OCI-LY7 (cell line): Measurements from ENCODE around the gene SH3PXD2A. TPM values are rescaled to one million over a fixed set of nuclear protein-coding genes. Genes with fewer than 3 reads are reported as not detected.

Experiments used
- BruUV-seq: library from RNA; stranded (reverse); fragments of 400-500 nt; replicated peaks from 2 replicates; lab custom pipeline; 2021; lab: Mats Ljungman, UMichigan
- CTCF ChIA-PET: fragments of 300-600 bp; sonication (Branson Sonifier 250); formaldehyde crosslinking; loops from one replicate; lab custom pipeline; 2022; ENCODE audit warnings: antibody characterized with exemption; ENCODE audit not compliant: unreplicated experiment; lab: Charles Lee
- POLR2A ChIA-PET: fragments of 300-600 bp; sonication (Branson Sonifier 250); formaldehyde crosslinking; loops from one replicate; lab custom pipeline; 2022; ENCODE audit warnings: antibody characterized with exemption; lab: Charles Lee
- DNase-seq: peaks from one replicate; pipeline ENCODE4 v3.0.0-alpha.2; 2015; ENCODE audit warnings: low spot score
- H2AFZ ChIP-seq: fragments of 200-600 bp; sonication (generic), shearing (Covaris generic); 2 replicates; pipeline ENCODE4 v1.6.1; 2014; ENCODE audit warnings: mild to moderate bottlenecking, antibody characterized with exemption, low read length, moderate library complexity
- H3K27ac ChIP-seq: fragments of 200-600 bp; sonication (generic); 2 replicates; pipeline ENCODE4 v1.5.1; 2014; ENCODE audit warnings: mixed run types, low read depth, mild to moderate bottlenecking, moderate library complexity, low read length, inconsistent platforms; ENCODE audit not compliant: poor library complexity, severe bottlenecking
- H3K36me3 ChIP-seq: fragments of 200-600 bp; sonication (generic); 2 replicates; pipeline ENCODE4 v1.6.1; 2014; ENCODE audit warnings: mild to moderate bottlenecking, antibody characterized with exemption, low read length, moderate library complexity, mixed read lengths; ENCODE audit not compliant: insufficient read depth
- H3K4me1 ChIP-seq: fragments of 200-600 bp; sonication (generic); 2 replicates; pipeline ENCODE4 v1.5.1; 2014; ENCODE audit warnings: mild to moderate bottlenecking, low read length; ENCODE audit not compliant: insufficient read depth, poor library complexity, severe bottlenecking
- H3K4me2 ChIP-seq: fragments of 200-600 bp; sonication (generic); 2 replicates; pipeline ENCODE4 v1.6.1; 2014; ENCODE audit warnings: mild to moderate bottlenecking, low read length
- H3K4me3 ChIP-seq: fragments of 200-600 bp; sonication (generic); 2 replicates; pipeline ENCODE4 v1.5.1; 2014; ENCODE audit warnings: mild to moderate bottlenecking, low read depth, low read length; ENCODE audit not compliant: poor library complexity, severe bottlenecking
- H3K79me2 ChIP-seq: fragments of 200-600 bp; sonication (generic); 2 replicates; pipeline ENCODE4 v1.6.1; 2016; ENCODE audit warnings: low read depth, mild to moderate bottlenecking, low read length, moderate library complexity, mixed read lengths; ENCODE audit not compliant: insufficient read depth
- H3K9me2 ChIP-seq: fragments of 200-600 bp; sonication (generic); 2 replicates; pipeline ENCODE4 v1.6.1; 2016; ENCODE audit warnings: mild to moderate bottlenecking, low read length, mixed read lengths; ENCODE audit not compliant: insufficient read depth
- H3K9me3 ChIP-seq: fragments of 200-600 bp; sonication (generic); 2 replicates; pipeline ENCODE4 v1.6.1; 2014; ENCODE audit warnings: mild to moderate bottlenecking, mixed run types, low read length, mixed read lengths
- H4K20me1 ChIP-seq: fragments of 200-600 bp; sonication (generic); 2 replicates; pipeline ENCODE4 v1.6.1; 2014; ENCODE audit warnings: mild to moderate bottlenecking, antibody characterized with exemption, low read length, moderate library complexity, mixed read lengths; ENCODE audit not compliant: insufficient read depth
- CTCF ChIP-seq: fragments of 200-600 bp; sonication (generic); conservative IDR thresholded peaks from 2 replicates; pipeline ENCODE4 v1.5.1; 2014; ENCODE audit warnings: mild to moderate bottlenecking, antibody characterized with exemption, low read length, moderate library complexity, mixed read lengths
- EZH2phosphoT487 ChIP-seq: fragments of 200-600 bp; sonication (generic); IDR thresholded peaks from 2 replicates; pipeline ENCODE4 v1.6.1; 2018; ENCODE audit warnings: low read depth, borderline replicate concordance, mild to moderate bottlenecking, mixed run types, antibody characterized with exemption, low read length, moderate library complexity, mixed read lengths
- intact Hi-C: fragments of 100-400 bp; cut with micrococcal nuclease; formaldehyde crosslinking; loops from one replicate; pipeline ENCODE4 v1.10.0; 2022; ENCODE audit not compliant: unreplicated experiment
- total RNA-seq, 2 experiments: library from RNA; depleted of rRNA in 1 of 2; stranded (reverse); fragments of >200 nt in 1 of 2; shearing (Covaris generic) in 1 of 2; gene quantifications; 2 replicates each; pipeline ENCODE4 v1.2.3, GENCODE V29; 2014 to 2022

SH3PXD2A gene
- total RNA-seq, 2 experiments from 2014 or later, result 0.85 to 5.9 TPM

DNA sequence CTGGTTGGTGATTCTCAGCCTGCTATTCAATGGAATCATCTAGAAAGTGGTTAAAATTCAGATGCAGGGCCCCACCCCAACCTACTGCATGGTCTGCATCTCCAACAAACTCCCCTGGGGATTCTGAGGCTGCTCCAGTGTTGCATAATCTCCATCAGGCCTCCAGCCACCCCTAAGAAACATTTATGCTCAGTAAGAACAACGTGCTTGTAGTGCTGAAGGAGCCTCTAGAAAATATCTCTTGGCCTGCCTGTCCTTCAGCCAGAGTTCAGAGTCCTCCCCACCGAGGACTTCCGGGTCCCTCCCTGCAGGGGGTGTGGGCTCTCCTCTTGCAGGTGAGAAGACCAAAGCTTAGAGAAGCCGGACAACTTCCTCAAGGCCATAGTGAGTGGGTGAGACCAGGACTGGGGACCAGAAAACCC, 159.8 kb downstream of the SH3PXD2A start:
- Histone ChIP-seq H3K4me3 (no peak overlapping the region), H3K9me3 (no peaks in the 10 kb centered on the region), H3K4me1 (peaks cover 51% of the 10 kb centered on the region), H2AFZ (peak overlapping the region; percentile 92), H3K36me3 (no peaks in the 10 kb centered on the region), H4K20me1 (no peaks in the 10 kb centered on the region), H3K4me2 (peak overlapping the region; percentile 25; the same call in 1 of the 2 replicates), H3K79me2 (no peaks in the 10 kb centered on the region), H3K27ac (no peak overlapping the region), H3K9me2 (no peaks in the 10 kb centered on the region)
- intact Hi-C loops, result no loop called here
- DNase-seq, result peak; percentile 58
- BruUV-seq, result no TSS peak
- TF ChIP-seq CTCF, result no peak
- no peak for TF ChIP-seq EZH2phosphoT487
- ChIA-PET CTCF (no interaction called here), POLR2A (interaction anchor here (2.7 kb wide), 1 partner anchor 9 kb away, joined by 7 read pairs; no protein-coding TSS in a partner anchor)

- peaks cover 51% of the 10 kb centered on the region for H3K4me1 ChIP-seq
- intact Hi-C loops, result no loop called here
- no peaks in the 10 kb centered on the region for H4K20me1 ChIP-seq
- H3K9me2 ChIP-seq, result no peaks in the 10 kb centered on the region
- peak overlapping the region; percentile 69 for H3K4me3 ChIP-seq
- no peak overlapping the region for H3K27ac ChIP-seq
- H3K9me3 ChIP-seq, result no peaks in the 10 kb centered on the region
- peak overlapping the region; percentile 77 for H3K4me2 ChIP-seq
- ChIA-PET CTCF (interaction anchor here (0.6 kb wide), 1 partner anchor 158 kb away, joined by 3 read pairs; no protein-coding TSS in a partner anchor), POLR2A (interaction anchor here (0.5 to 0.6 kb wide), 3 partner anchors 73 to 1641 kb away, joined by 3 to 4 read pairs (median 3); no protein-coding TSS in a partner anchor)
- H3K36me3 ChIP-seq, result no peaks in the 10 kb centered on the region
- peak overlapping the region; percentile 72; the same call in 1 of the 2 replicates for H2AFZ ChIP-seq
- DNase-seq, result no peak
- TF ChIP-seq EZH2phosphoT487, result no peak
- BruUV-seq, result no TSS peak
- no peaks in the 10 kb centered on the region for H3K79me2 ChIP-seq
Observed at GRCh38 chr10:103693812-103694205, 161.6 kb downstream of the SH3PXD2A start.

- Histone ChIP-seq H3K9me2 (no peaks in the 10 kb centered on the region), H2AFZ (peak overlapping the region; percentile 78; the same call in 1 of the 2 replicates), H4K20me1 (no peaks in the 10 kb centered on the region), H3K4me1 (peaks cover 51% of the 10 kb centered on the region), H3K4me3 (peak overlapping the region; percentile 69), H3K27ac (peak overlapping the region; percentile 24), H3K9me3 (no peaks in the 10 kb centered on the region), H3K36me3 (no peaks in the 10 kb centered on the region), H3K79me2 (no peaks in the 10 kb centered on the region), H3K4me2 (peak overlapping the region; percentile 87)
- intact Hi-C loops, result no loop called here
- peak; percentile 60 for DNase-seq
- 0 out of 2 replicates have a peak, but pooled peaks have one; percentile 18 for TF ChIP-seq CTCF
- TF ChIP-seq EZH2phosphoT487, result no peak
- CTCF ChIA-PET, result interaction anchor here (0.6 kb wide), 1 partner anchor 158 kb away, joined by 3 read pairs; no protein-coding TSS in a partner anchor
- BruUV-seq, result no TSS peak
- POLR2A ChIA-PET, result interaction anchor here (0.5 to 0.6 kb wide), 2 partner anchors 73 to 1640 kb away, joined by 3 to 4 read pairs; no protein-coding TSS in a partner anchor
Observed at GRCh38 chr10:103692952-103693811, 162.2 kb downstream of the SH3PXD2A start.
